HG03520 (cell line): Measurements from ENCODE around the gene VAMP3.
"Not testable (repeated sequence)": the region's sequence is repeated elsewhere in the genome, so short reads cannot be mapped to it uniquely, and the experiment has no call there.

ENCODE experiments used
- ATAC-seq: cut with Tn5 transposase; IDR thresholded peaks from one replicate; pipeline ENCODE4 v1.9.1; 2021; ENCODE audit warnings: mild to moderate bottlenecking, moderate library complexity; ENCODE audit not compliant: unreplicated experiment

Gene VAMP3

DNA sequence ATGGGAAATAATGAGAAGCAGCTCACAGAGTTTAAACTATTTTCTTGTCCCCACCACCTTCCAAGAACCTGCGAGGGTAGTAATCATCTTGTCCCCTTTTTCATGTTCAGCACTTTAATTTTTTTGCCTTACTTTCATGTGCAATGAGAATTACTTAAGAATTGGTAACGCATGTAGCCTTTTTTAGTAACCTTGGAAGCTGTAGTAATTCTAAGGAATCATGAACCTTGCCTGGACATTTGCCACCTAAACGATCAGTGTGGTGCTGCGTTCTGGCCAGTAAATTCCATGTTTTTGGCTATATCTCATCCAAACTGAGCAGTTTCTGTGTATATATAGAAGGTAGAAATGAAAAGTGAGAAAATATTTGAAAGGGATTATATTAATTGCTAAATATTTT is 3.9 kb upstream of the VAMP3 start:
- no peak for ATAC-seq

DNA sequence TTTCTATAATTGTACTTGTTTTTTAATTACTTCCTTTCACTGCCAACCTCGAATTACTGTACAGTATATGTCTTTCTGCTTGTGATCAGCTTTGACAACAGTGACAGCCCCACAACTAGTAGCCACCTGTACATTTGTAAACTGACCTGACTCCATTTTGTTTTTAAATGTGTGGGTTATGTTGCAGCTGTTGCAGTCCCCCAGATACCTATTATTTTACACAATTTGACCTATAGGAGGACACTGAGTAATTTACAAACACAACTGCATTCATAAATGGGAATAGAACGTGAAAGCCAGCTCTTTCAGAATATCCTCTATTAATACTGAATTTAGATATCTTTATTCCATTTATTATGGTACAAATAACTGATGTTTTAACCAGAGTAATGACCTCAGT is 2.5 kb upstream of the VAMP3 start:
- no peak for ATAC-seq

DNA sequence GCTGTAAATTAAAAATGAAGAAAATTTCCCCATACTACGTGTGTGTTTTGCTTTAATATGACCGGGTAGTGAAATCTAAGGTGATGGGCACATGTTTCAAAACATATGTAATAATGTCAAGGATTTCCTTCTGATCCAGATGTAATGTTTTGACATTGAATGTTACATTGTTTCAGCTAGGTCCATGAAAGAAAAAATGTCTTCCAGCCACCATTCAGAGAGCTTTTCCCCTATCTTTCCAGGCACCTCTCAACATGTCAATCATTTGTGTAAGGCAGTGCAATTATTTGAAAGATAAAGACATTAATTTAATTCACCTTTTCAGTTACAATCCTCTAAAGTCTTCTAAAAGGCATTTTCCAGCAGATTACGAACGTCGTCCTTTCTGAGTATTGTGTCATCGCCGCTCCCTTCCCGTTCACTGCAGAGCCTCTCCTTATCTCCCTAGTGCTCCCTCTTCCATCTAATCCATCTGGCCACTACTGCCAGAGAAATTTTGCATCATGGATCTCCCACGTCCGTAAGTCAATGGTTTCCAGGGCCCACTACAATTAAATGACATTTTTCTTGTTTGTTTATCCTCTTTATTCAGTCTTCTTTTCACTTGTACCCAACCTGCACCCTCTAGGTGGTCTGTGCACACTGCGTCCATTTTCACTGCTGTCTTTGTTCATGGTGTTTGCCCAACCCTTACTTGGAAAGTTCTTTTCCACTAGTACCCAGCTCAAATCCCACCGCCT is 1.3 kb upstream of the VAMP3 start:
- ATAC-seq = no peak

DNA sequence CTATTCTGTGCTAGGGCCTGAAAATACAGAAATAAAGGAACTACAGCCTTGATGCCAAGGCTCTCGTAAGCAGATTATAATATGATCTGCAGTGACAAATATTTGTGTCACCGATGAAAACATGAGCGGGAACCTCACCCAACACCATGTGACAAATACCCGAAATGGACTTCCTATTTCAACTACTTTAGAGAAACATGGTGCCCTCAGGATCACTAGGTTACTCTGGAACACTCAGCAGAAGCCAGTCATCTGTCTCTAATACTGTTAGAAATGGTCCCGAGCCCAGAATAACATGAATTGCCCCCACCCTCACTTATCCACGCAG is 463 bp upstream of the VAMP3 start:
- ATAC-seq = peak; percentile 16

DNA sequence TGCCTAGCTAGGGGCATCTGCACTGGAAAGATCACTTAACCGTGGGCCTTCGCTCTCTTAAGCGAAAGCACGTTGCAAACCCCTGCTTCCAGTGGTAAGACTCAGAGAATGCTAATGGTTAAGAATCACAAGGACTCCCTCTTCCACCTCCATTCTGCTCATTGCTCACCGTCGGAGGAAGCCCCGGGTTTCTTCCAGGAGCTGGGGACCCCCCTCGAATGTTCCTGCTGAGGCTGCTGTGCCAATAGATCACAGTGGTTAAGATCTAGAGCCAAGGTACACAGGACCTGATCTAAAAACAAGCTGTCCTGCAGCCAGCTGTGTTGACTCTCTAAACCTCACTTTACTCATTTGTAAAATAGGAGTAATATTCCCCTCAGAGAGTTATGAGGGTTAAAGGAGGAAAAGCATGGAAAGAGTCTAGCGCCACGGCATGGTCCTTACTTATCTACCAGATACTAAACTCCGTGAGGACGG is 765 bp downstream of the VAMP3 start:
- no peak for ATAC-seq

DNA sequence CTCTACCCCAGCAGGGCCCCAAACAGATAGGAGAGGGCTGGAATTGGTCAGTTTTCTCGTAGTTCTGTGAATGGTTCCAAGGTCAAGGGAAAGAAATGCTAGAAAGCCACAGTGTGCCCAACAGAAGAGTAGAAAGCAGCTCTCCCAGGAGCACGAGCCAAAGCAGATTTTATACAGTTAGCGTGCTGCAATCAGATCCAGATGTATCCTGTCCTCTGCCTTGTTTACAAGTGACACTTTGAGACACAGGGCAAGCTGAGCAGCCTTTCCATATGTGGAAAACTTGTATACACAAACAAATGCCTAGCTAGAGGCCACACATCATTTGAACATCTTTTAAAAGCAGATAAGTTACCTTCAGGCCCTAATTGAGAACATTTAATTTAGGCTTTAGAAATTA is 6.5 kb downstream of the VAMP3 start:
- no peak for ATAC-seq

DNA sequence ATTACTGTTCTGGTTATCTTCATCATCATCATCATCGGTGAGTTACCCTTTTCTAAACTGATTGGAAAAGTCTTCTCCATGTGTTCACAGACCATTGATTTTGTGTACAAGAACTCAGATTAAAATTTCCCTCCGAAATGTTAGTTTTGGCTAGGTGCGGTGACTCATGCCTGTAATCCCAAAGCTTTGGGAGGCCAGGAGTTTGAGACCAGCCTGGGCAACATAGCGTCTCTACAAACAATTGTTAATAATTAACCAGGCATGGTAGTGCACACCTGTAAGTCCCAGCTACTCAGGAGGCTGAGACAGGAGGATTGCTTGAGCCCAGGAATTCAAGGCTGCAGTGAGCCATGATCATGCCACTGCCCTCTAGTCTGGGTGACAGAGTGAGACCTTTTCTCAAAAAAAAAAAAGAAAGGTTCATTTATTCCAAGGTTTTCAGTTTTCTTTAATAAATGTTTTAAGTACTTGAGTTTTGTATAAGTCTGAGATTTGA is 7.1 kb downstream of the VAMP3 start:
- no peak for ATAC-seq

DNA sequence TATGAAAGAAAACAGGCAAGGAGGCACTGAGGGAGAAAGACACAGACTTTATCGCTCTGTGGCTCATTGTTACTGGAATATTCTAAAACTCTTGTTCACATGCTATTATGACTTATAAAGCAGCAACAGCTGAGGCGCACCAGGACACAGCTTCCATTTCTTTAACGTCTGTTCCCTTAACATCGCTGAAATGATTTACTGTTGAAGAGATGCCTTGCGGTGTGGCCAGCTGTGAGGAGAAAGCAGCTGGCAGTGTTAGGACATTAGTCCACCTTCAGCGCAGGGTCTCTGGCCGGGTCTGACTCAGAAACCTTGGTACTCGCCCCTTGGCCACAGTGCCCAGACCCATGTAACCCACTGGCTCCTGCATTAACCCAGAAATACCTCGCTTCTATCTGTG is 9.9 kb downstream of the VAMP3 start:
- no peak for ATAC-seq

DNA sequence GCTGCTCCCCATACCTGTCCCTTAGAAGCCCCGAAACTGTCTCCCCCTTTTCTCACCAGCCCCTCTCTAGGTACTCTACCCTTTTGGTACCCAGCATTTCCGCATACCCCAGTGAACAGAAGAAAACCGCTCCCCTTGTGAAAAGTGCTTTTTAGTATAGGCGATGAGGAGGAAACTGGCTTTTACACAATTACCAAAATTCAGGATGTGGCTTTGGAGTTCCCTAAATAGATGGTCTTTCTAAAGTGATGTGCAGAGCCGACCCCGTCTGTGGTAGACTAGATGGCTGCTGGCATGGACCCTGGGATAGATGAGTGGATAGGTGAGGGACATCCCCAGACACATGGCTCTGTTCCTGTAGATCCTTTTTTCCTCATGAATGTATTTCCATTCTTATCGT is 10.4 kb downstream of the VAMP3 start:
- no peak for ATAC-seq

DNA sequence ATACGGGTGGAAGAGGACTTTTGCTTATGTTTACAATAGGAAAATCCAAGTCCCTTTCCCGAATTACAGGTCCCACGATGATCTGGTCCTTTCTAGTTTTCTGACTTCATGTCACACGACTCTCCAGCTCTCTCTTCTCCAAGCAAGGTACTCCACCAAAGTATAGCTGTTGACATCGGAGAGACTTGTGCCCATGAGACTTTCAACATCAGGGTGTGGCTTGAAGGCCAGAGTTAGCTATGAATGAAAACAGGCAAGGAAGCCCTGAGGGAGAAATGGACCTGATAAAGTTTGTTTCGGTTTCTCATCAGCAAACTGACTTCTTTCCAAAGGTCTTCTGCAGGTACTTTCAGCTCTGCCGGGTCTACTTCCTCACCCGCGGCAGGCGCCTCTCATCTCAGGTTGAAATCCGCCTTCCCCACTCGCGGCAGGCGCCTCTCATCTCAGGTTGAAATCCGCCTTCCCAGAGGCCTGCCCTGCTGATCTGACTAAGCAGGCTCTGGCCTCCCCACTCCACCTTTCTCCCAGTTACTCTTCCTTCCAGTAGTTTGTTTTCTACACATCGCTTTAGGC is 10.9 kb downstream of the VAMP3 start:
- no peak for ATAC-seq

DNA sequence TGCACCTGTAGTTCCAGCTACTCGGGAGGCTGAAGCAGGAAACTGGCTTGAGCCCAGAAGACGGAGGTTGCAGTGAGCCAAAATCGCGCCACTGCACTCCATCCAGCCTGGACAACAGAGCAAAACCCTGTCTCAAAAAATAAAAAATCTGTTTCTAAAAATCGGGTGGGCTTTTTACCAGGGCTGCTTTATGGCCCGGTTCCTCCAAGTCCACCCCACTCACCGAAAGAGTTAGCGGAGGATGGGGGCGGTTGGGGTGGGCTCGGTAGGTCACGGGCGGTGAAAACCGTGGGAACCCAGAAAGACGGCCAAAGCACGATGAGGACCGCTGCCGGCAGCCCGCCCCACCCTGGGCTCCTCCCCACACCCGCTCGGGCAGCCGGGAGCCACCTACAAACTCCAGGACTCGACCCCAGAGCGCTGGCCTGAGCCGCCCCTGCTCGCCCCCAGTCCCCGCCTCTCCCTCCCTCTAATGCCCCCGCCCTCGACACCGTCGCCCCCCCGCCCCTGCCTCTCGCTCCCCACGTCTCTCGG is 12.1 kb downstream of the VAMP3 start:
- ATAC-seq = no peak

DNA sequence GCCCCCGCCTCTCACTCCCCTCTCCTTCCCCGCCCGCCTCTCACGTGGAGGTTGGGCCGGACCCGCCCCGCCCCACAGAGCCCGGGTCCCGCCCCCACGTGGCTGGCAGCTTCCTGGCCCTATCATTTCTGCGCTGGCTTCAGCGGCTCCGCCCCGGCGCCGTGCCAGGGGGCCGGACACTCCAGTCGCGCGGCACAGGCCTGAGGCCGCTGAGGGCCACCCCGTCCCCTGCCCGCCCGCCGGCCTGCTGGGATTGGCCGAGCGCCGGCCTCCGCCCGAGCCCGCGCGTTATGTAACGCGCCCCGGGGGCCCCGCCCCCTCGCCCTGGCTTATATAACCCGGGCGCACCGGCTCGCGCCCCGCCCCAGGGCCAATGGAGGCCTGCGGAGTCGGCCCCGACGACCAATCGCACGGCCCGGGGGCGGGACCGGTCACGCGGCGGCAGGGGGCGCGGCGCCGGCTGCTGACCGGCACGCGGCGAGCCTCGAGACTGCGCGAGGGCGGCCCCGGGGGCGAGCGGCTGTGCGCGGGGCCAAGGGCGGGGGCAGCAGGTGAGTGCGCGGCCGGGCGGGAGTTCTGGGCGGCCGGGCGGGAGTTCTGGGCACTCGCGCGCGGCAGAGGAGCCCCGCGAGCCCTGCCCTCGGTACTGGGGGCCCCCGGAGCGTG is 12.9 kb downstream of the VAMP3 start, which contains the start of gene PER3:
TSS of gene PER3 (plus strand) at position 466 of the 666 bp plus-strand sequence. CDS start 587 bp downstream, outside the sequence.
- peak; percentile 89 for ATAC-seq

DNA sequence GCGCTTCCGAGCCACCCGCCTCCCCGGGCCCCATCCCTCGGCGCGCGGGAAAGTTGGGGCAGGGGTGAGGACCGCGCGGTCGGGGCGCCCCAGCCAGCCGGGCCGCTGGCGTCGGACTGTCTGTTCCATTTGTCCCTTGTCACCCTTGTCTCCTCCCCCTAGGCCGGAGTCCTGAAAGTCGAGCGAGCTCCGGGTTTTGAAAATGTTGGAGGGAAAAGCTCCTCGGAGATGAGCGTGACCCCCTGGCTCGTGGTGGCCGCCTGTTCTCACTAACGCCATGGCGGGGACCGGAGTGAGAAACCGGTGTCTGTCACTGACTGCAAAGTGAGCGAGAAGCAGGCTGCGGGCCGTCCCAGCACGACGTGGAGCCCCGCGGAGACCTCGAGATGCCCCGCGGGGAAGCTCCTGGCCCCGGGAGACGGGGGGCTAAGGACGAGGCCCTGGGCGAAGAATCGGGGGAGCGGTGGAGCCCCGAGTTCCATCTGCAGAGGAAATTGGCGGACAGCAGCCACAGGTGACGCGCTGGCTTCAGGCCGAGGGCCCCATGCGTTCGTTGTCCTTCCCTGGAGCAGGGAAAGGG is 13.5 kb downstream of the VAMP3 start:
- no peak for ATAC-seq

DNA sequence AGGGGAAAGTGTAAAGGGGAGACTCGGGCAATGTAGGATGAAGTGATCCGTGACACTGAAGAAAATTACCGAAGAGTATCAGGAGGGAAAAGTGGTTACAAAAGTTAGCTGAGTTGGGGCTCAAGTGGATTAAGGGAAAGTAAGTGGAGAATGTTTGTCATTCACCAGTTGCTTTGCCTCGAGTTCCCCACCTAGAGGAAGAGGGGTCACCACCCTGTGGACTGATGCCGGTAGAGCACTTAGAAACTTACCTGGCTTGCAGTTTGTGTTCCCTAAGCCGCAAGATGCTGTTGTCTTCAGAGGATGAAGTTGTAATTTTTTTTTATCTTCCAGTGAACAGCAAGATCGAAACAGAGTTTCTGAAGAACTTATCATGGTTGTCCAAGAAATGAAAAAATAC is 14.0 kb downstream of the VAMP3 start:
- ATAC-seq = no peak

DNA sequence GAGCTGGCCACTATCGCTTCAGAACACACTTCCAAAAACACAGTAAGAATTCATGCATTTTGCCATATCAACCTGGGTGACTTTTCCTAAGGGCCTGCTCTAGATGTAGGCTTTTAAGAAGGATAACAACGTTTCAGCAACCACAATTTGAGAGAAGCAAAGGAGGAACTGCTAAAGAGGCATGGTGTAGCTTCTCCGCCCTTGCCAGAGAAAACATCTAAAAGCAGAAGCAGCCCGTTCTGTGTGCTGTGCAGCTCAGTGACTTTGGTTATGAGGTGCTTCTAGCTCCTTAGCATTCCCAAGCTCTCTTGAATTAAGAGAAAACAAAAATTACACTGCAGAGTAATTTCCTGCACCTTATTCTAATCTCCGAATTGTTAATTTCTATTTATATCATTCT is 15.7 kb downstream of the VAMP3 start:
- ATAC-seq = no peak

DNA sequence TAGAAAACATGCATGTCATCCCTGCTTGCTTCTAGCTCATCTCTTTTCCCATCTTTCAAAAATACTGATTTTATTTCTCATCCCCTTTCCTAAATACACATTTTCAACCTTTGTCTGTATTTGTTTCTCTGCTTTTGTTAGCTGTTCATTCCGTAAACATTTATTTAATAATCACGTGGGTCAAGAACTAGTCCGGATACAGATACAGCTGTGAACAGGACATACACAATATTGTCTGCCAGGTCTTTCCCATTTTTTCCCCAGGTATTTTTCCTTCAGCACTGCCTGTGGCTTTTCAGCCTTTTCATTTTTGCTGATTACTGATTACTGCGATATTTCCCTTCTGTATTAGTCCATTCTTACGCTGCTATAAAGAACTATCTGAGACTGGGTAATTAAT is 18.7 kb downstream of the VAMP3 start:
- ATAC-seq = no peak

DNA sequence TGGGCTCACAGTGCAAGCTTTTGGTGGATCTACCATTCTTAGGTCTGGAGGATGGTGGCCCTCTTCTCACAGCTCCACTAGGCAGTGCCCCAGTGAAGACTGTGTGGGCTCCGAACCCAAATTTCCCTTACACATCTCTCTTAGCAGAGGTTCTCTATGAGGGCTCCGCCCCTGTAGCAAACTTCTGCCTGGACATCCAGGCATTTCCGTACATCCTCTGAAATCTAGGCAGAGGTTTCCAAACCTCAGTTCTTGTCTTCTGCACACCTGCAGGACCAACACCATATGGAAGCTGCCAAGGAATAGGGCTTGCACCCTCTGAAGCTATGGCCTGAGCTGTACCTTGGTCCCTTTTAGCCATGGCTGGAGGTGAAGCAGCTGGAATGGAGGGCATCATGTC is 19.9 kb downstream of the VAMP3 start:
- not testable (repeated sequence) for ATAC-seq

DNA sequence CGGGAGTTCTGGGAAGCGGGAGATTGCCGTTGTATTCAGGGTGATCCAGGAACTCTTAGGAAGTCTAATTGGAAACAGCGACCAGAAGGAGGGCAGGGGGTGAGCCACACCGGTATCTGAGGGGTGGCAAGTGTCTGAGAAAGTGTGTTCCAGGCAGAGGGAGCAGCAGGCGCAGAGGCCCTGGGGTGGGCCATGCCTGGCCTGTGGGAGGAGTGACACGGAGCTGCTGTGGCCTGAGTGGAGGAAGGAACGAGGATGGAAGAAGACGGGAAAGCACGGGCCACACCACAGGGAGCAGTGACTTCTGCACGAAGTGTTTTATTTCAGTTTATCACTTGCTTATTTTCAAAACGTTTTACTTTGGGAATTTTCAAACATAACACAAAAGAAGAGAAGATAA is 24.3 kb downstream of the VAMP3 start:
- ATAC-seq = no peak

DNA sequence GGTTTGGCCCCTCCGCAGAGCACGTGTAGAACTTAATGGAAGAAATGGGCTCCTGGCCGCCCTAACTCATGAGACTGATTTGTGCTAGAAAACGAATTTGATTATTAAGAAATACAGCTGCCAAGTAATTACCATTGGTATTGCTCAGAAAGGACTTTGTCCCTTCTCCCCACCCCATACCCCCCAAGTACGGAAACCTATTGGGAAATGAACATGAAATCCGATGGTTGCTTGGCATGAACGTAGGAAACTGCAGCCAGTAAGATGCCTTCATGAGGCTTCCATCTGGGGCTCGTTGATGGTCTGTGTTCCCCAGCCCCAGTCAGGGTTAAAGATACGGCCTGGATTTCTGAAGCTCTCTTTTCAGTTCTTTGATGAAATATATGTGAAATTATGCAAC is 34.4 kb downstream of the VAMP3 start:
- ATAC-seq = no peak

DNA sequence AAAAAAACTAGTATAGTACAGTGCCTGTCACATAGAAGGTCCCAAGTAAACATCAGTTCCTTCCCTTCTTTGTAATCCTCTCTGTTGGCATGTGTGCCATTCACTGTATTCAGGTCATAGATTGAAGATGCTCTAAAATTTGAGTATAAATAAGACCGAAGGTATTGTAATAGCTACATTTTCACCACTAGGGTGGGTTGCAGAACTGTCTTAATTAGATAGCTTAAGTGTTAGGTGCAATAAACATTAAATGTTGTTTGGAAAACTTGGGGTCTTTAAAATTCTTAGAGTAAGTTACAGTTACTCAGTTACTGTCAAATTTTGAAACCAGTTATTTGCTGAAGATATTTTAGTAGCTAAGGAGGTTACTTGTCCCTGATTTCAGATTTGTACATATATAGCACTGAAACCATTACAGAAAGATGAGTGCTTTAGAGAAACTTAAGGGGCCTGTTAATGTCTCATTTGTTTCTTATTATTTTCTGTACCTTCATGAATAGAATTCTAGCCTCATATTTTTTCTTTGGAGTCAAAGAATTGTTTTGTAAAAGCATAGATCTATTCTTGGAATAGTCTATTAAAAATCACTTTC is 37.3 kb downstream of the VAMP3 start:
- ATAC-seq = no peak

DNA sequence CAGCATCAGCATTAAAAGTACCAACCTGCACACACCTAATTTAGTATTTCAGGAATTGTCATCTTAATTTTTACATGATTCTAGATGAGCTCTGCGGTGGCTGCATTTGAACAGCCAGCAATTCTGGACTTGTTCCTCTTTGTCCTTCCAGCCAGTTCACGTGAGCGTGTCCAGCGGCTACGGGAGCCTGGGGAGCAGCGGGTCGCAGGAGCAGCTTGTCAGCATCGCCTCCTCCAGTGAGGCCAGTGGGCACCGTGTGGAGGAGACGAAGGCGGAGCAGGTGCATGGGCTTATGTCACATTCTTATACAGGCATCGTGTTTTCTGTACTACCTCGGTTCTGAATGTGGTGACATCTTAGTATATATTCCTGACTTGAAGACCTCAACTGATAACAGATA is 38.6 kb downstream of the VAMP3 start:
- ATAC-seq = no peak
